ENCODE measurements around the gene ALG5.

ALG5 gene, protein sequence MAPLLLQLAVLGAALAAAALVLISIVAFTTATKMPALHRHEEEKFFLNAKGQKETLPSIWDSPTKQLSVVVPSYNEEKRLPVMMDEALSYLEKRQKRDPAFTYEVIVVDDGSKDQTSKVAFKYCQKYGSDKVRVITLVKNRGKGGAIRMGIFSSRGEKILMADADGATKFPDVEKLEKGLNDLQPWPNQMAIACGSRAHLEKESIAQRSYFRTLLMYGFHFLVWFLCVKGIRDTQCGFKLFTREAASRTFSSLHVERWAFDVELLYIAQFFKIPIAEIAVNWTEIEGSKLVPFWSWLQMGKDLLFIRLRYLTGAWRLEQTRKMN

DNA sequence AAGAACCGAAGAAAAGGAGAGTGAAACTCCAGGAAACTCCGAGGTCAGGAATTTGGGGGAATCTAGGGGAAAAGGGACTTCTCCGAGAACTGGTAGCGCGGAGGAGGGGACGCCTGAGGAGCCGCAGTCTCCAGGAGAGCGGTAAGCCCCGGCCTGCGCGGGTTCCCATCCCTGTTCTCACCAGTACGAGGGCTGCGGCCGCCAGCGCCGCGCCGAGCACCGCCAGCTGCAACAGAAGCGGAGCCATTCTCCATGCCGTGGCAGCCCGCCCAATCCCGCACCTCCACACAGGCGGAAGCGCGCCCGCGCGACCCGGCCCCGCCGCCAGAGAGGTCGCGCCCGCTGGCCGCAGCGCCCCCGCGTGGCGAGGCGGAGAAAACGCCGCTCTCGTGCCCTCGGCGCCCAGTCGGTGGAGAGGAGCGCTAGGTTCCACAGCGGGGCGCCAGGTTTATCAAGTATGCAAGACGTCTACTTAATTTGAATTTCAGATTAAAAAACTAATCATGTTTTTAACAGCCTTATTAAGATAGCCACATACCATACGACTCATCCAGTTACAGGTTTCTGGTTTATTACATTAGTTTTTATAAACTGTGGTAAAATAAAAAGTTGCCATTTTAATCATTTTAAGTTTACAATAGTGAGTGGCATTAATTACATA, at the start of gene ALG5:
Gene ALG5 (minus strand): TSS at position 287 of the 661 bp plus-strand sequence. CDS start 40 bp downstream, at position 247.
- peak; percentile 95 for DNase-seq (ENCODE audit: low spot score)

- DNase-seq (ENCODE audit: low spot score): no peak
Measured at GRCh38 chr13:37047846-37048245, 48.7 kb upstream of the ALG5 start.

- no peak for DNase-seq (ENCODE audit: low spot score)
Measured at GRCh38 chr13:37047032-37047431, 47.9 kb upstream of the ALG5 start.

- no peak for DNase-seq (ENCODE audit: low spot score)
Measured at GRCh38 chr13:37046062-37046461, 46.9 kb upstream of the ALG5 start.

GRCh38 chr13:37040789-37041188, 41.6 kb upstream of the ALG5 start:
- DNase-seq (ENCODE audit: low spot score): no peak

- no peak for DNase-seq (ENCODE audit: low spot score)
Measured at GRCh38 chr13:37039896-37040295, 40.8 kb upstream of the ALG5 start.

DNA sequence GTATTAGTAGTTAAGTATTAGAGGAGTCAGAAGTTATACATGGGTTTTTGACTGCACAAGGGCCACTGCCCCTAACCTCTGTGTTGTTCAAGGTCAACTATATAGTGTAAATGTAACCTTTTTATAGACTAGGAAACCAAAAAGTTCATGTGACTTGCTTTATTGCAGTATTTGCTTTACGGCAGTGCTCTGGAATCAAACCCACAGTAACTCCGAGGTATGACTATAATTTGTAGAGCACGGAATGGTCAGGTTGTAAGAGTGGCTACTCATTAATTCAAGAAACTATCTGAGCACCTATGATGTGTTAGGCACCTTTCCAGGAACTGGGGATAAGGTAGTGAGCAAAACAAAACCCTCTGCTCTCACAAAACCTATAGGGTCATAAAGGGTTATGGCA, 38.1 kb upstream of the ALG5 start:
- DNase-seq (ENCODE audit: low spot score): no peak

GRCh38 chr13:37029617-37030016, 30.5 kb upstream of the ALG5 start:
- DNase-seq (ENCODE audit: low spot score): no peak

DNA sequence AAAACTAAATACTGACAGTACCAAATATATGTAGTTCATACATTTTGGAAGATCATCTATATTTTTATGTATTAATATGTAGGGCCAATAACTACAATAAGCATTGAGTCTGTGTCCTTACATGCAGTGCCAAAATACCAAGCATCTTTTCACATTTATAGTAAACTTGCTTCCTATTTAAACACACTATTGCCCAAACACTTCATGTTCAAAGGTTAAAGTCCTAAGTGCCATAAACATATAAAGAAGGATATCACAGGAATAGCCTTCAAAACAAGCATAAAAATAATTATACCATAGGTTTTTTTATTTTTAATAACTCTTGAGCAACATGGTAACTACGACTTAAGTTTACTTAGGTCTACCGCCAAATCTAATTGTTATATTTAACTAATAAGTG, 28.5 kb upstream of the ALG5 start:
- no peak for DNase-seq (ENCODE audit: low spot score)

GRCh38 chr13:37026771-37027170, 27.6 kb upstream of the ALG5 start:
- no peak for DNase-seq (ENCODE audit: low spot score)

DNA sequence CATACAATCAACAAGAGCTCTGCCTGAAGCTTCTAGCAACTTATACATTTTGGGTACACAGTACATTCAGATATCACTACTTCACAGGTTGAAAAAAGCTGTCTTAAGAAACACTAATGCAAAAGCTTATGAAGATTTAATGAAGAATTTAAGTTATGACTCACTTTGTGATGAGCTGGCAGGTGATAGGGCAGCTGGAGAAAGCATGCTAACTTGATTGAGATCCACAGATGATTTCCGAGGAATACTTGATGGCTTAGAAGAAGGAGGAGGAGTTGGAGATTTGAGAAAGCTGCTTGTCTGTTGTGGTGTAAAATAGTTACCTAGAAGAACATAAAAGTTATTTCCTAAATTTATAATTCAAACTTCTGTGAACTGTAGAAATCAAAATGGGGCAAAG, 24.7 kb upstream of the ALG5 start:
- DNase-seq (ENCODE audit: low spot score): no peak

GRCh38 chr13:37014609-37015008, 15.5 kb upstream of the ALG5 start:
- DNase-seq (ENCODE audit: low spot score): no peak

DNA sequence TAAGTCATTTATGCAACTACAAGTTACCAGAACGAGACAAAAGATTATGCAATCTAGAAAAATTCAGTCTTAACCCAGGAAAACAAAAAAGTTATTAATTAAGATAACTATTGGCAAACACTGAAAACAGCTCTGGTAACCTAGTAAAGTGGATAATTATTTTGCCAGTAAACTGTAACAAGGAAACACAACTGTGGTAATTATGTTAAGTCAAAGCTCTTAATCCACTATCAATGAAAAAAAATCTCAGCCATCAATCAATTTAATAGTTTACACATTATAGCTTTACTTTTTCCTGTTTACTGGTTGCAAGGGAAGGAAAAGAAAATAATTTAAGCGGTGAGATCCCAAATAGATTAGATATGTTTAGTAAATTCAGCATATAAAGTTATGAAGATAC, 12.6 kb upstream of the ALG5 start:
- no peak for DNase-seq (ENCODE audit: low spot score)

GRCh38 chr13:37011002-37011401, 11.9 kb upstream of the ALG5 start:
- no peak for DNase-seq (ENCODE audit: low spot score)

- no peak for DNase-seq (ENCODE audit: low spot score)
Measured at GRCh38 chr13:37010424-37010823, 11.3 kb upstream of the ALG5 start.

DNA sequence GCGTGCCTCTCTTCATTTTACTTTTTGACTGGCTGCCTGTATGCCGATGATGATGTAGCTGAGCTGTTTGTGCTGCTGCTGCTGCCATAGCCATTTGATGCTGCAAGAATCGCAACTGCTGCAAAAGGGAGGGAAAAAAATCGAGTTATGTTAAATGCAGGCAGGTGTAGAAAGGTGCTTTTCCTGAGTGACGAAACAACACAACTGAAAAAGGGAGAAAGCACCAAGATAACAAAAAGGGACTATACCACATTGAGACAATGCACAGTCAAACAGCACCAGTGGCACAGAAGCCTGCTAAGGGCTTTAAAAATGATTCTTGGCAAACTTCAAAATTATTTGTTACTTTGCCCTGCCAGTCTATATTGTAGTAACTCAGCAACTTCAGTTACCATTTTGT, 10.6 kb upstream of the ALG5 start:
- DNase-seq (ENCODE audit: low spot score): no peak

GRCh38 chr13:37001921-37002250, 2.7 kb upstream of the ALG5 start:
- DNase-seq (ENCODE audit: low spot score): no peak

GRCh38 chr13:36998624-36999041, 507 bp downstream of the ALG5 start:
- DNase-seq (ENCODE audit: low spot score): peak; percentile 63

DNA sequence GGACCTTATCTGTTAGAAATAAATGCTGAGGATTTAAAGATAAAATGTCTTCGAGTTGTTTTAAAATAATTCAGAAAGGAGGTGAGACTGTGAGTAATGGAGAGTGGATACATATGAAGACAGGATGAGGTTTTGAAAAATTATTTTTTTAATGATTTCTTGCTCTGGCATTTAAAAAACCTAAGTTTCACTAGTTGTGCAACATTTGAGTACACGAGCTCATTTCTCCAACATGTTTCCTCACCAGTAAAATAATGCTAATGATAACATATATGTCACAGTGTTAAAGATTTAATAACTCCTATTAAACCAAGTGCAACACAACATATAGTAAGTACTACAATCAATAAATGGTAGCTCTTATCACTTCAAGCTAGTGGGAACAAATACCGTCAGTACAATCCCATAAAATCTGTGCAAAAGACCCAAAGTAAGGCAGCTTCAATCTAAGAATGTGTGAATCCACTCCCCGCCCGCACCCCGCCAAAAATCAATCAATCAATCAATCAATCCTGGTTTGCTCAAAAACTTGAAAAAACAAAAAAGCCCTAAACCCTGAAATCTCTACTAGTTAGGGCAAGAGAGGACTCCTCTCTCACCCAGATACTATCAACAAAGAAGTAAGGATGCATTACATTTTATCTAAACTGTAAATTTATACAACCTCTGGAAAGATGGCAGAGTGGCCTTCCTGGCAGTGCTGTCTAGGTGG, 1.3 kb downstream of the ALG5 start:
- no peak for DNase-seq (ENCODE audit: low spot score)

GRCh38 chr13:36992362-36992761, 6.8 kb downstream of the ALG5 start:
- no peak for DNase-seq (ENCODE audit: low spot score)

- DNase-seq (ENCODE audit: low spot score): no peak
Measured at GRCh38 chr13:36986462-36987240, 12.5 kb downstream of the ALG5 start.

DNA sequence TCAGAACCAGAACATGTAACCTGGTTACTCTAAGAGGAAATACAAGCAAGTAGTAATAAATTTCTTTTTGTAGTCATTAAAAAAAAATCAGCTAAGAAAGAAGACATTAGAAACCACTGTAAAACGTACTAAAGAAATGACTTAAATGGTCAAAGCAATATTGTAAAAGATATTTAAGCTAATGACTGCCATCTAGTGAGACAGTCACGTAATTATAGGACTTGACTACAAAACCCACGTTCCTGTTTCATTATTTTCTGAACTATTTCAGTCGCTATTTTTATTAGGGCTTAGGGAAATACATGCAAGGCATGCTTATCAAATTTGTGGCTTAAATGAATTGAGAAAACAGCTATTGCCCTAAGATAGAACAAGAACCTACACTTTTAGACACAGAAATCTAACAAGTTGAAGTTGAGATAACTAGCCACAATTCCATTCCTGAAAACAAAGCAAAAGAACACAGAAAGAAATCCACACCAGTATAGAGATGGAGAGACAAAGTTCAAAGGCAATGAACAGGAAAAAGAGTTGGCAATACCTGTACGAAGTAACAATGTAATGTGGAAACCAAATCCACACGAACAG, 17.9 kb downstream of the ALG5 start:
- DNase-seq (ENCODE audit: low spot score): no peak

Data from ecto neural progenitor cell (in vitro differentiated cells).